Stimulated activated CD4-positive, alpha-beta T cell treated with anti-CD3 and anti-CD28 coated beads, Interleukin-15, amount 100 ng/mL, for 24 hours (primary cell): ENCODE data around the gene PCDHA9.
"Not testable (repeated sequence)": the region's sequence is repeated elsewhere in the genome, so short reads cannot be mapped to it uniquely, and the experiment has no call there.

ENCODE experiments used
- DNase-seq: peaks from one replicate; pipeline ENCODE4 v3.0.0-alpha.2; 2020

PCDHA9 gene

DNA sequence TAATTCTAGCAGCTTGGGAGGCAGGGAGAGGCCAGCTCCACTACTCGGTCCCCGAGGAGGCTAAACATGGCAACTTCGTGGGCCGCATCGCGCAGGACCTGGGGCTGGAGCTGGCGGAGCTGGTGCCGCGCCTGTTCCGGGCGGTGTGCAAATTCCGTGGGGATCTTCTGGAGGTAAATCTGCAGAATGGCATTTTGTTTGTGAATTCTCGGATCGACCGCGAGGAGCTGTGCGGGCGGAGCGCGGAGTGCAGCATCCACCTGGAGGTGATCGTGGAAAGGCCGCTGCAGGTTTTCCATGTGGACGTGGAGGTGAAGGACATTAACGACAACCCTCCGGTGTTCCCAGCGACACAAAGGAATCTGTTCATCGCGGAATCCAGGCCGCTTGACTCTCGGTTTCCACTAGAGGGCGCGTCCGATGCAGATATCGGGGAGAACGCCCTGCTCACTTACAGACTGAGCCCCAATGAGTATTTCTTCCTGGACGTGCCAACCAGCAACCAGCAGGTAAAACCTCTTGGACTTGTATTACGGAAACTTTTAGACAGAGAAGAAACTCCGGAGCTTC is 13.7 kb upstream of the PCDHA9 start:
- not testable (repeated sequence) for DNase-seq

DNA sequence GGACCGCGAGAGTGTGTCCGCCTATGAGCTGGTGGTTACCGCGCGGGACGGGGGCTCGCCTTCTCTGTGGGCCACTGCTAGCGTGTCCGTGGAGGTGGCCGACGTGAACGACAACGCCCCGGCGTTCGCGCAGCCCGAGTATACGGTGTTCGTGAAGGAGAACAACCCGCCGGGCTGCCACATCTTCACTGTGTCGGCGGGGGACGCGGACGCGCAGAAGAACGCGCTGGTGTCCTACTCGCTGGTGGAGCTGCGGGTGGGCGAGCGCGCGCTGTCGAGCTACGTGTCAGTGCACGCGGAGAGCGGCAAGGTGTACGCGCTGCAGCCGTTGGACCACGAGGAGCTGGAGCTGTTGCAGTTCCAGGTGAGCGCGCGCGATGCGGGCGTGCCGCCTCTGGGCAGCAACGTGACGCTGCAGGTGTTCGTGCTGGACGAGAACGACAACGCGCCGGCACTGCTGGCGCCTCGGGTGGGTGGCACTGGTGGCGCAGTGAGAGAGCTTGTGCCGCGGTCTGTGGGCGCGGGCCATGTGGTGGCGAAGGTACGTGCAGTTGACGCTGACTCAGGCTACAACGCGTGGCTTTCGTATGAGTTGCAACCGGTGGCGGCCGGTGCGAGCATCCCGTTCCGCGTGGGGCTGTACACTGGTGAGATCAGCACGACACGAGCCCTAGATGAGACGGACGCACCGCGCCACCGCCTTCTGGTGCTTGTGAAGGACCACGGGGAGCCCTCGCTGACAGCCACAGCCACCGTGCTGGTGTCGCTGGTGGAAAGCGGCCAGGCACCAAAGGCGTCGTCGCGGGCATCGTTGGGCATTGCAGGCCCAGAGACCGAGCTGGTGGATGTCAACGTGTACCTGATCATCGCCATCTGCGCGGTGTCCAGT is 12.3 kb upstream of the PCDHA9 start:
- DNase-seq = no peak

DNA sequence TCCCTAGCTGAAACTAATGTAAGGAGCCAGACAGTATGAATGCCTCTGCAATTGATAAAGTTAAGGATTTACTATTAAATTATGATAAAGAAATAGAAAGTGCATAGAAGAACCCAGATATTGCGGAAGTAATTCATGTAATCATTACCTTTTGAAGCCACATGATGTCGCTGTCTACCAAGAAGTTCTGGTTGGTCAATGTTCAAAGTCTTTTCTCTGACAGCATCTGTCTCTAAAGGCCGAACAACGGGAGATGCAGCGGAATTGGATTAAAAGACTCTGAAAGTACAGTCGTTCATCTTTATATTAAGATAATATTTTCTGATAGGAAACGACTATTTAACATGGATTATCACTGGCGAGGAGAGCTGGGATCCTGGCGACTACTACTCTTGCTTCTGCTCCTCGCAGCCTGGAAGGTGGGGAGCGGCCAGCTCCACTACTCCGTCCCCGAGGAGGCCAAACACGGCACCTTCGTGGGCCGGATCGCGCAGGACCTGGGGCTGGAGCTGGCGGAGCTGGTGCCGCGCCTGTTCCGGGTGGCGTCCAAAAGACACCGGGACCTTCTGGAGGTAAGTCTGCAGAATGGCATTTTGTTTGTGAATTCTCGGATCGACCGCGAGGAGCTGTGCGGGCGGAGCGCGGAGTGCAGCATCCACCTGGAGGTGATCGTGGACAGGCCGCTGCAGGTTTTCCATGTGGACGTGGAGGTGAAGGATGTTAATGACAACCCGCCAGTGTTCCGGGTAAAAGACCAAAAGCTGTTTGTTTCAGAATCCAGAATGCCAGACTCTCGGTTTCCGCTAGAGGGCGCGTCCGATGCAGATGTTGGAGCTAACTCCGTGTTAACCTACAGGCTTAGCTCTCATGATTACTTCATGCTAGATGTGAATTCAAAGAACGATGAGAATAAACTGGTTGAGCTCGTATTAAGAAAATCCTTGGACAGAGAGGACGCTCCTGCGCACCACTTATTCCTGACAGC is 6.9 kb upstream of the PCDHA9 start, which contains the start of gene PCDHA8:
PCDHA8 (plus strand) TSS at position 210 of the 985 bp plus-strand sequence; CDS start at position 345, 135 bp downstream.
- DNase-seq = peak; percentile 22

DNA sequence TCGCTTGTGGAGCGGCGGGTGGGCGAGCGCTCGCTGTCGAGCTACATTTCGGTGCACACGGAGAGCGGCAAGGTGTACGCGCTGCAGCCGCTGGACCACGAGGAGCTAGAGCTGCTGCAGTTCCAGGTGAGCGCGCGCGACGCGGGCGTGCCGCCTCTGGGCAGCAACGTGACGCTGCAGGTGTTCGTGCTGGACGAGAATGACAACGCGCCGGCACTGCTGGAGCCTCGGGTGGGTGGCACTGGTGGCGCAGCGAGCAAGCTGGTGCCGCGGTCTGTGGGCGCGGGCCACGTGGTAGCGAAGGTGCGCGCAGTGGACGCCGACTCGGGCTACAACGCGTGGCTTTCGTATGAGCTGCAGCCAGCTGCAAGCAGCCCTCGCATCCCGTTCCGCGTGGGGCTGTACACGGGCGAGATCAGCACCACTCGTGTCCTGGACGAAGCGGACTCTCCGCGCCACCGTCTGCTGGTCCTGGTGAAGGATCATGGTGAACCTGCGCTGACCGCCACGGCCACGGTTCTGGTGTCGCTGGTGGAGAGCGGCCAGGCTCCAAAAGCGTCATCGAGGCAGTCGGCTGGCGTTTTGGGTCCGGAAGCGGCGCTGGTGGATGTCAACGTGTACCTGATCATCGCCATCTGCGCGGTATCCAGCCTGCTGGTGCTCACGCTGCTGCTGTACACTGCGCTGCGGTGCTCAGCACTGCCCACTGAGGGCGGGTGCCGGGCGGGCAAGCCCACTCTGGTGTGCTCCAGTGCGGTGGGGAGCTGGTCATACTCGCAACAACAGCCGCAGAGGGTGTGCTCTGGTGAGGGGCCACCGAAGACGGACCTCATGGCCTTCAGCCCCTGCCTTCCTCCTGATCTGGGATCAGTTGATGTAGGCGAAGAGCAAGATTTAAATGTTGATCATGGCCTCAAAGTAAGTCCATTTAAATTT is 5.1 kb upstream of the PCDHA9 start:
- DNase-seq = no peak

DNA sequence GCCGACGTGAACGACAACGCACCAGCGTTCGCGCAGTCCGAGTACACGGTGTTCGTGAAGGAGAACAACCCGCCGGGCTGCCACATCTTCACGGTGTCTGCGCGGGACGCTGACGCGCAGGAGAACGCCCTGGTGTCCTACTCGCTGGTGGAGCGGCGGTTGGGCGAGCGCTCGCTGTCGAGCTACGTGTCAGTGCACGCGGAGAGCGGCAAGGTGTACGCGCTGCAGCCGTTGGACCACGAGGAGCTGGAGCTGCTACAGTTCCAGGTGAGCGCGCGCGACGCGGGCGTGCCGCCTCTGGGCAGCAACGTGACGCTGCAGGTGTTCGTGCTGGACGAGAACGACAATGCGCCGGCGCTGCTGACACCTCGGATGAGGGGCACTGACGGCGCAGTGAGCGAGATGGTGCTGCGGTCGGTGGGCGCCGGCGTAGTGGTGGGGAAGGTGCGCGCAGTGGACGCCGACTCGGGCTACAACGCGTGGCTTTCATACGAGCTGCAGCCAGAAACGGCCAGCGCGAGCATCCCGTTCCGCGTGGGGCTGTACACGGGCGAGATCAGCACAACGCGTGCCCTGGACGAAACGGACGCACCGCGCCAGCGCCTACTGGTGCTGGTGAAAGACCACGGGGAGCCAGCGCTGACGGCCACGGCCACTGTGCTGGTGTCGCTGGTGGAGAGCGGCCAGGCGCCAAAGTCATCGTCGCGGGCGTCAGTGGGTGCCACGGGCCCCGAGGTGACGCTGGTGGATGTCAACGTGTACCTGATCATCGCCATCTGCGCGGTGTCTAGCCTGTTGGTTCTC is 1.9 kb downstream of the PCDHA9 start:
- DNase-seq = not testable (repeated sequence)

DNA sequence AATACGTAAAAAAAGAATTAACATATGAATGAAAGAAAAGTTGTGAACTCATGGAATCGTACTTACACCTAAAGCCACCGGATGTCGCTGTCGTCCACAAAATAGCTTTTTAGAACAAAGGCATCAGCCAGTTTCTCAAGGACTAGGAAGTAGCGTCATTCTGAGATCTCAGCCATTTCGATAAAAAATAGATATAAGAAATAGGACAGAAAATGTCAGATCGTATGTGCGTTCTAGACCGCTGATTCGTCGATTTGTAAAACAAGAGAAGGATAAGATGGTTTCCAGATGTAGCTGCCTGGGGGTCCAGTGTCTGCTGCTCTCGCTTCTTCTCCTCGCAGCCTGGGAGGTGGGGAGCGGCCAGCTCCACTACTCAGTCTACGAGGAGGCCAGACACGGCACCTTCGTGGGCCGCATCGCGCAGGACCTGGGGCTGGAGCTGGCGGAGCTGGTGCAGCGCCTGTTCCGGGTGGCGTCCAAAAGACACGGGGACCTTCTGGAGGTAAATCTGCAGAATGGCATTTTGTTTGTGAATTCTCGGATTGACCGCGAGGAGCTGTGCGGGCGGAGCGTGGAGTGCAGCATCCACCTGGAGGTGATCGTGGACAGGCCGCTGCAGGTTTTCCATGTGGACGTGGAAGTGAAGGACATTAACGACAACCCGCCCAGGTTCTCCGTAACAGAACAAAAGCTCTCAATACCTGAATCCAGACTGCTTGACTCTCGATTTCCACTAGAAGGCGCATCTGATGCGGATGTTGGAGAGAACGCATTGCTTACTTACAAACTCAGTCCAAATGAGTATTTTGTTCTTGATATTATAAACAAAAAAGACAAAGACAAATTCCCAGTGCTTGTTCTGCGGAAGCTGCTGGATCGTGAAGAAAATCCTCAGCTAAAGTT is 7.8 kb downstream of the PCDHA9 start, which contains the start of gene PCDHA10:
PCDHA10 (plus strand) TSS at position 126 of the 903 bp plus-strand sequence; CDS start at position 278, 152 bp downstream.
- DNase-seq = no peak

DNA sequence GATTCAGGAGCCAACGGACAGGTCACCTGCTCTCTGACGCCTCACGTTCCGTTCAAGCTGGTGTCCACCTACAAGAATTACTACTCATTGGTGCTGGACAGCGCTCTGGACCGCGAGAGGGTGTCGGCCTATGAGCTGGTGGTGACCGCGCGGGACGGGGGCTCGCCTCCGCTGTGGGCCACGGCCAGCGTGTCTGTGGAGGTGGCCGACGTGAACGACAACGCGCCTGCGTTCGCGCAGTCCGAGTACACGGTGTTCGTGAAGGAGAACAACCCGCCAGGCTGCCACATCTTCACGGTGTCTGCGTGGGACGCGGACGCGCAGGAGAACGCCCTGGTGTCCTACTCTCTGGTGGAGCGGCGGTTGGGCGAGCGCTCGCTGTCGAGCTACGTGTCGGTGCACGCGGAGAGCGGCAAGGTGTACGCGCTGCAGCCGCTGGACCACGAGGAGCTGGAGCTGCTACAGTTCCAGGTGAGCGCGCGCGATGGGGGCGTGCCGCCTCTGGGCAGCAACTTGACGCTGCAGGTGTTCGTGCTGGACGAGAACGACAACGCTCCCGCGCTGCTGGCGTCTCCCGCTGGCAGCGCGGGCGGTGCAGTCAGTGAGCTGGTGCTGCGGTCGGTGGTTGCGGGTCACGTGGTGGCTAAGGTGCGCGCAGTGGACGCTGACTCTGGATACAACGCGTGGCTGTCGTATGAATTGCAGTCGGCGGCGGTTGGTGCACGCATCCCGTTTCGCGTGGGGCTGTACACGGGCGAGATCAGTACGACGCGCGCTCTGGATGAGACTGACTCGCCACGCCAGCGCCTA is 9.2 kb downstream of the PCDHA9 start:
- no peak for DNase-seq

DNA sequence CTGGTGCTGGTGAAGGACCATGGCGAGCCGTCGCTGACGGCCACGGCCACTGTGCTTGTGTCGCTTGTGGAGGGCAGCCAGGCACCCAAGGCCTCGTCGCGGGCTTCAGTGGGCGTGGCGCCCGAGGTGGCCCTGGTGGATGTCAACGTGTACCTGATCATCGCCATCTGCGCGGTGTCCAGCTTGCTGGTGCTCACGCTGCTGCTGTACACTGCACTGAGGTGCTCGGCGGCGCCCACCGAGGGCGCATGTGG is 9.7 kb downstream of the PCDHA9 start:
- DNase-seq = no peak

DNA sequence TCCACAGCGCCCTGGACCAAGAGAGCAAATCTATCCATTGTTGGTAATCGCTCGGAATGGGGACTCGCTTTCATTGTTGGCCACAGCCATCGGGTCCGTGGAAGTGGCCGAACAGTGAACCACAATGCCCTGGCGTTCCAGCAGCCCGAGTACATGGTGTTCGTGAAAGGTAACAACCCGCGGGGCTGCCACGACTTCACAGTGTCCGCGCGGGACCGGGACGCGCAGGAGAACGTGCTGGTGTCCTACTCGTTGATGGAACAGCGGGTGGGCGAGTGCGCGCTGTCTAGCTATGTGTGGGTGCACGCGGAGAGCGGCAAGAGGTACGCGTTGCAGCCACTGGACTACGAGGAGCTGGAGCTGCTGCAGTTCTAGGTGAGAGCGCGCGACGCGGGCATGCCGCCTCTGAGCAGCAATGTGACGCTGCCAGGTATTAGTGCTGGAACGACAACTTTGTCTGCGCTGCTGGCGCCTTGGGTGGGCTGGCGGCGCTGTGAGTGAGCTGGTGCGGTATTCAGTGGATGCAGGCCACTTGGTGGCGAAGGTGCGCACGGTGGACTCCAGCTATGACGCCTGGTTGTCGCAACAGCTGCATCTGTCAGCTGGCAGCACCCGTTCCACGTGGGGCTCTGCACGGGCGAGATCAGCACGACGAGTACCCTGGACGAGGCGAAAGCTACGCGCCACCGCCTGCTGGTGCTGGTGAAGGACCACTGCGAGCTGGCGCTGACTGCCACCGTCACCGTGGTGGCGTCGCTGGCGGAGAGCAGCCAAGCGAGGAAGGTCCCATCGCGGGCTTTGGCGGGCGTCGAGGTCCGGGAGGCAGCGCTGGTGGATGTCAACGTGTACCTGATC is 14.5 kb downstream of the PCDHA9 start:
- no peak for DNase-seq

DNA sequence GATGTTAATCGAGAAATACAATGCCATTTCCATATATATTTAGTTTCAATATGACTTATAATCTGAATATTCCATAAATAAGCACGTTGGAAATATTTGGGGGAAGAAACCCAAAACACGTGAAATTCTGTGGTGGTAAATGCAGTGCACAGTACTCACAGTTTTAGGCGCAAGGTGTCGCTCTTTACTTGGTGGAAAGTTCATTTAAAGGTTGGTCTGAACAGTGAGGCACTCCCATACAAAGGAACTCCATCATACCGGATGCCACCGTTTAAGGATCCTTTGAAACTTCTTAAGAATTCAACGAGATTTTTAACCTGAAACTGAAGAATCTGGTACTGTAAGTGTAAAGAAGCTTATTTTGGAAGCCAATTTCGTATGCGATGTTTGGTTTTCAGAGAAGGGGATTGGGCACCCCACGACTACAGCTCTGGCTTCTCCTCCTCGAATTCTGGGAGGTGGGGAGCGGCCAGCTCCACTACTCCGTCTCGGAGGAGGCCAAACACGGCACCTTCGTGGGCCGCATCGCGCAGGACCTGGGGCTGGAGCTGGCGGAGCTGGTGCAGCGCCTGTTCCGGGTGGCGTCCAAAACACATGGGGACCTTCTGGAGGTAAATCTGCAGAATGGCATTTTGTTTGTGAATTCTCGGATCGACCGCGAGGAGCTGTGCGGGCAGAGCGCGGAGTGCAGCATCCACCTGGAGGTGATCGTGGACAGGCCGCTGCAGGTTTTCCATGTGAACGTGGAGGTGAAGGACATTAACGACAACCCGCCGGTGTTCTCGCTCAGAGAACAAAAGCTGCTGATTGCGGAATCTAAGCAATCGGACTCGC is 20.8 kb downstream of the PCDHA9 start, which contains the start of gene PCDHA11:
PCDHA11 (plus strand) TSS at position 237 of the 834 bp plus-strand sequence; CDS start at position 384, 147 bp downstream.
- DNase-seq = no peak

DNA sequence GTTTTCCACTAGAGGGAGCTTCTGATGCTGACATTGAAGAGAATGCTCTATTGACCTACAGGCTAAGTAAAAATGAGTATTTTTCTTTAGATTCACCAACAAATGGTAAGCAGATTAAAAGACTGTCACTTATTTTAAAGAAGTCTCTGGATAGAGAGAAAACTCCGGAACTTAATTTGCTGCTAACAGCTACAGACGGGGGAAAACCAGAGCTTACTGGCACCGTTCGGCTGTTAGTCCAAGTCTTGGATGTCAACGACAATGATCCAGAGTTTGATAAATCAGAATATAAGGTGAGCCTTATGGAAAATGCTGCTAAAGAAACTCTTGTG is 21.3 kb downstream of the PCDHA9 start:
- no peak for DNase-seq

DNA sequence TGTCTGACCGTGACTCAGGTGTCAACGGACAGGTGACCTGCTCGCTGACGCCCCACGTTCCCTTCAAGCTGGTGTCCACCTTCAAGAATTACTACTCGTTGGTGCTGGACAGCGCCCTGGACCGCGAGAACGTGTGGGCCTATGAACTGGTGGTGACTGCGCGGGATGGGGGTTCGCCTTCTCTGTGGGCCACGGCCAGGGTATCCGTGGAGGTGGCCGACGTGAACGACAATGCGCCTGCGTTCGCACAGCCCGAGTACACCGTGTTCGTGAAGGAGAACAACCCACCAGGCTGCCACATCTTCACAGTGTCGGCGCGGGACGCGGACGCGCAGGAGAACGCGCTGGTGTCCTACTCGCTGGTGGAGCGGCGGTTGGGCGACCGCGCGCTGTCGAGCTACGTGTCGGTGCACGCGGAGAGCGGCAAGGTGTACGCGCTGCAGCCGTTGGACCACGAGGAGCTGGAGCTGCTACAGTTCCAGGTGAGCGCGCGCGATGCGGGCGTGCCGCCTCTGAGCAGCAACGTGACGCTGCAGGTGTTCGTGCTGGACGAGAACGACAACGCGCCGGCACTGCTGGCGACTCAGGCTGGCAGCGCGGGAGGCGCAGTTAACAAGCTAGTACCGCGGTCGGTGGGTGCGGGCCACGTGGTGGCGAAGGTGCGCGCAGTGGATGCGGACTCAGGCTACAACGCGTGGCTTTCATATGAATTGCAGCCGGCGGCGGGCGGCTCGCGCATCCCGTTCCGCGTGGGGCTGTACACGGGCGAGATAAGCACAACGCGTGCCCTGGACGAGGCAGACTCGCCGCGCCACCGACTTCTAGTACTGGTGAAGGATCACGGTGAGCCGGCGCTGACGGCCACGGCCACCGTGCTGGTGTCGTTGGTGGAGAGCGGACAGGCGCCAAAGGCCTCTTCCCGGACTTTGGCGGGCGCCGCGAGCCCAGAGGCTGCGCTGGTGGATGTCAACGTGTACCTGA is 22.3 kb downstream of the PCDHA9 start:
- no peak for DNase-seq

DNA sequence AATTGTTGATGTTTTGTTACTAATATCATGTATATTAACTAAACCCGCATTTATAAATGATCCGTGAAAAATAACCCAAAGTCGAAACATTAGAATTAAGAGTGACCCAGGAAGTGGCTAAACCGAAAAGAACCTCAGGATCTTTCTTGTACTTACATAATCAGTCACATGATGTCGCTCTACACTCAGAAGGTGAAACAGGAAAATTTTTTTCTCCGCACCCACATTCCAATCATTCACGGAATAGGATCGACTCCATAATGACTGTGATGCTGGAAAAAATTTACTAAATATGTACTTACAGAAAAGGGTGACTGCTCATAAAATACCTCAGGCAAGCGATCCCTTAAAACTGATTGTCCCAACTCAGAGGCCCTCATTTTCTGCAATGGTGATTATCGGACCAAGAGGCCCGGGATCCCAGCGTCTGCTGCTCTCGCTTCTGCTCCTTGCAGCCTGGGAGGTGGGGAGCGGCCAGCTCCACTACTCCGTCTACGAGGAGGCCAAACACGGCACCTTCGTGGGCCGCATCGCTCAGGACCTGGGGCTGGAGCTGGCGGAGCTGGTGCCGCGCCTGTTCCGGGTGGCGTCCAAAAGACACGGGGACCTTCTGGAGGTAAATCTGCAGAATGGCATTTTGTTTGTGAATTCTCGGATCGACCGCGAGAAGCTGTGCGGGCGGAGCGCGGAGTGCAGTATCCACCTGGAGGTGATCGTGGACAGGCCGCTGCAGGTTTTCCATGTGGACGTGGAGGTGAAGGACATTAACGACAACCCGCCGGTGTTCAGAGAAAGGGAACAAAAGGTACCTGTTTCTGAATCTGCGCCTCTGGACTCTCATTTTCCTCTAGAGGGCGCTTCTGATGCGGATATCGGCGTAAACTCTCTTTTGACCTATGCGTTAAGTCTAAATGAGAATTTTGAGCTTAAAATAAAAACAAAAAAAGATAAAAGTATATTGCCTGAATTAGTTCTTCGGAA is 27.2 kb downstream of the PCDHA9 start, which contains the start of gene PCDHA12:
PCDHA12 (plus strand) TSS at position 224 of the 981 bp plus-strand sequence; CDS start at position 389, 165 bp downstream.
- no peak for DNase-seq

DNA sequence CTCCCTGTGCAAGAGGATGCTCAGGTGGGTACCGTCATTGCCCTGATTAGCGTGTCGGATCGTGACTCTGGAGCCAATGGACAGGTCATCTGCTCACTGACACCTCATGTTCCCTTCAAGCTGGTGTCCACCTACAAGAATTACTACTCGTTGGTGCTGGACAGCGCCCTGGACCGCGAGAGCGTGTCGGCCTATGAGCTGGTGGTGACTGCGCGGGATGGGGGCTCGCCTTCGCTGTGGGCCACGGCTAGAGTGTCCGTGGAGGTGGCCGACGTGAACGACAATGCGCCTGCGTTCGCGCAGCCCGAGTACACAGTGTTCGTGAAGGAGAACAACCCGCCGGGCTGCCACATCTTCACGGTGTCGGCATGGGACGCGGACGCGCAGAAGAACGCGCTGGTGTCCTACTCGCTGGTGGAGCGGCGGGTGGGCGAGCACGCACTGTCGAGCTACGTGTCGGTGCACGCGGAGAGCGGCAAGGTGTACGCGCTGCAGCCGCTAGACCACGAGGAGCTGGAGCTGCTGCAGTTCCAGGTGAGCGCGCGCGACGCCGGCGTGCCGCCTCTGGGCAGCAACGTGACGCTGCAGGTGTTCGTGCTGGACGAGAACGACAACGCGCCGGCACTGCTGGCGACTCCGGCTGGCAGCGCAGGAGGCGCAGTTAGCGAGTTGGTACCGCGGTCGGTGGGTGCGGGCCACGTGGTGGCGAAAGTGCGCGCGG is 28.5 kb downstream of the PCDHA9 start:
- not testable (repeated sequence) for DNase-seq
